ENCODE data around the gene PDPK1.
"Not testable (repeated sequence)": the region's sequence is repeated elsewhere in the genome, so short reads cannot be mapped to it uniquely, and the experiment has no call there.

PDPK1 gene

GRCh38 chr16:2587891-2588565 is 50.2 kb downstream of the PDPK1 start:
- no peak for DNase-seq (ENCODE audit: low read depth)

- no peak for DNase-seq (ENCODE audit: low read depth)
Measured at GRCh38 chr16:2591476-2592240, 53.8 kb downstream of the PDPK1 start.

DNA sequence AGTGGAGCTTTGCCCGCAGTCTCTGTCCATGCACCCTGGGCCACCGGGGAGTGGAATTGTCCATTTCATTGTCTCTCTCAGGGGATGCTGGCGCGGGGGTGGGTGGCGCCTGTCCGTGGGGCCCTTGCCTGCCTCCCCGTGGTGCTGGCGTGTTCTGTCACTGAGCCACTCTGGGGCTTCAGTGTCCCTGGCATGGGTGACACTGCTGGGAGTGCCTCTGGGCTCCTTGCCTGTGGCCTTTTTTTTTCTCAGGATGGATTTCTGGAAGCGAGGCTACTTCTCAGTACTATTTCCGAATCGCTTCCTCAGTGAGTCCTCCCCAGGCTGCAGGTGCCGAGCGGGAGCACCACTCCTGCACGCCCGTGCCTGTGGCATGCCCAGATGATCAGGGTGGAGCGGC is 55.0 kb downstream of the PDPK1 start:
- DNase-seq (ENCODE audit: low read depth): no peak

DNA sequence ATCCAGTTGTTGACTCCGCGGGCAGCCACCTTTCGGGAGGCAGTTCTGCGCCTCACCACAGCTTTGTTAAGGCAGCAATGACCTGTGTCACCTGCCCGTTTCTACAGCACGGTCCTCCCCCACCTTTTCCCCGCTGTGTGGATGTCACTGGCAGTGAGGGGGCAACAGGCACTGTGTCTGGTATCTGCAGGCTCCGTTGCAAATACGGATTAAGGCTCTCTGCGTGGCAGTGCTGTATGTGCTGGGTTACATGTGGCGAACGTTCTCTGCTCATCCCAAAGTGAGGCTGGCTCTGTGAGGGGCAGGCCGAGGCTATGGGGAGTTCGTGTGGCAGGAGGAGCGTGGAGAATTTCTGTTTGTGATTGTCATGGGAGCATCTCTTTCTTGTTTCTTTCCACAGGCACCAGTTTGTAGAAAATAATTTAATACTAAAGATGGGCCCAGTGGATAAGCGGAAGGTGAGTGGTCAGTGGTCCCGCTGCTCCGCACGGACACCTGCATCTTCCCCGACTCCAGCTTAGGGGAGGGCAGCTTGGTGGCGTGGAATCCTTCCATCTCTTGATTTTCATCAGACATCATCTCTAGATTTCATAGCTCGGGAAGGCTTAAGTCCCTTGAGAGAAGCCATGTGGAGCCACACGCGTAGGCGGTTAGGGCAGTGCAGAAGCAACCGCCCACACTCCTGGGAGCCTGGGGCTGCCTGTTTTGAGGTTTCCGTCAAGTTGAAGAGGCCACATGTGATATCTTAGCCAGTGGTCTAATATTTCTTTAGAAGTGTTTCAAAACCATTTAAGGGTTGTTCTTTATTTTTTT is 57.8 kb downstream of the PDPK1 start:
- DNase-seq (ENCODE audit: low read depth): no peak

DNA sequence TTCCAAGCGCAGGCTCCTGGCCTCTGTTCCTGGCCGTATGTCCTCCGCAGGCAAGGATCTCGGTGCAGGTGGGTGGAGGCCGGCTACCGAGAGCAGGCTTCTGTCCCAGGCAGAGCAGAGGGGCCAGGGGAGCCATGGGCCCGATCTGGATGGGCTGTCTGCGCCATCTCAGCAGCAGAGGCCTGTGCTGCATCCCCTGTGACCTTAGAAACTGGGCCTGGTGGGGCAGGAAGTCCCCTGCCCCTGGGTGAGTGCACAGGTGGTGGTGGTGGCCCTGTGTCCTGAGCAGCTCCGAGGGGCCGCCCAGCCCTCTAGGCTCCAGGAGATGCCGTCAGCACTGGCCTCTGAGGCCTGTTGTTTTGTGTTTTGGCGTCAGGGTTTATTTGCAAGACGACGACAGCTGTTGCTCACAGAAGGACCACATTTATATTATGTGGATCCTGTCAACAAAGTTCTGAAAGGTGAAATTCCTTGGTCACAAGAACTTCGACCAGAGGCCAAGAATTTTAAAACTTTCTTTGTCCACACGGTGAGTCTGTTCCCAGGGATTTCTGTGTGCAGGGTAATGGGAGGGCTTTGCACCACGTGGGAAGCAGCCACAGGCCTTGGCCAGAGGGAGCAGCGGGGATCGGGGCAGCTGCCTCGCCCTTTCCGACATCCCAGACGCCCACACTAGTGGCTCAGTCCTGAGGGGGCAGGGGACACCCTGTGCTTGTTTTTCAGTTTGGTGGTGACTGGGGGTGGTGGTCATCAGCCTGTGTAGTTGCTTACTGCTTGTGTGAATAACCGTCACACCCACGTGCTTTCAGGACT is 59.1 kb downstream of the PDPK1 start:
- DNase-seq (ENCODE audit: low read depth): no peak

GRCh38 chr16:2597560-2597902 is 59.7 kb downstream of the PDPK1 start:
- DNase-seq (ENCODE audit: low read depth): no peak

DNA sequence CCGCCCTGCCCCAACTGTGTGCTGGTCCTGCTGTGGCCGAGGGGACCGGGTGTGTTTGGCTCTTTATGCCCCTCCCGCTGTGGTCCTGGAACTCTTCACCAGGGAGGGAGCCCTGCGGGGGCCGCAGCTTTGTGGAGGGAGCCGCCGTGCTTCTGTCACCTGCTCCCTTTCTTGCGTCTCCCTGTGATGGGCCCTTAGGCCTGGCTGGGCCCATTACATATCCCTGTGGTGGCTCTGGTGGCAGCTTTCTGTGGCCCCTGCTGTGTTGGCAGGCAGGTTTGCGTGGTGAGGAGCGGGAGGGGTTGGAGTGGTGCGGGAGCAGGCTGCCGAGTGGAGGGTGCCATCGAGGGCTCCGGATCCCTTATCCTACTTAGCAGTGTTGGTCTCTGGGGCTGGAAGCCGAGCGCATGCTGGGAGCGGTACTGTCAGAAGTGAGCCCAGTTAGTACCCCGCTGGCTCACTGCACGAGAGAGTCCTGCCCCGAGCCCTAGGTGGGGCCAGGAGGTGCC is 60.4 kb downstream of the PDPK1 start:
- no peak for DNase-seq (ENCODE audit: low read depth)

DNA sequence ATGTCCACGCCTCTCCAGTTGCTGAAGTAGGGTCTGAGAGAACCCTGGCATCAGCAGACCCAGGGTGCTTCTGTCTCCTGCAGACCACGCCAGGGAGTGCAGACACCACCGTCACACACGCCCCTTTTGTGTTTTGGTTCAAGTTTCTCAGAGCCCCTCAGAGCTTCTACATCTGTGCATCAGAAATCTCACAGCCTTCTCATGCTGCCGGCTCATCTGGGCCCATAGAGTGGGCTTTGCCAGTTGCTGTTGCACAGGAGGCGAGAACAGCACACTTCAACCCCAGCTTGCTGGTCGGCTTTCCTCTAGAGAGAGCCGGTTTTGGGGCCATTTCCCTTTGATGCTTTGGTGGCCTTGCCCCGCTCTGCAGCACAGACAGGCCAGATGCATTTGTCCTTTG is 60.9 kb downstream of the PDPK1 start:
- DNase-seq (ENCODE audit: low read depth): no peak

GRCh38 chr16:2599165-2599564 is 61.3 kb downstream of the PDPK1 start:
- not testable (repeated sequence) for DNase-seq (ENCODE audit: low read depth)

GRCh38 chr16:2599785-2600184 is 62.0 kb downstream of the PDPK1 start:
- not testable (repeated sequence) for DNase-seq (ENCODE audit: low read depth)

GRCh38 chr16:2601301-2602025 is 63.6 kb downstream of the PDPK1 start:
- DNase-seq (ENCODE audit: low read depth): not testable (repeated sequence)

GRCh38 chr16:2602175-2602574 is 64.4 kb downstream of the PDPK1 start:
- not testable (repeated sequence) for DNase-seq (ENCODE audit: low read depth)

- peak; percentile 76 for DNase-seq (ENCODE audit: low read depth)
Measured at GRCh38 chr16:2603165-2604015, 65.6 kb downstream of the PDPK1 start.

- not testable (repeated sequence) for DNase-seq (ENCODE audit: low read depth)
Measured at GRCh38 chr16:2604016-2604369, 66.2 kb downstream of the PDPK1 start.

- DNase-seq (ENCODE audit: low read depth): not testable (repeated sequence)
Measured at GRCh38 chr16:2606820-2607219, 69.0 kb downstream of the PDPK1 start.

DNA sequence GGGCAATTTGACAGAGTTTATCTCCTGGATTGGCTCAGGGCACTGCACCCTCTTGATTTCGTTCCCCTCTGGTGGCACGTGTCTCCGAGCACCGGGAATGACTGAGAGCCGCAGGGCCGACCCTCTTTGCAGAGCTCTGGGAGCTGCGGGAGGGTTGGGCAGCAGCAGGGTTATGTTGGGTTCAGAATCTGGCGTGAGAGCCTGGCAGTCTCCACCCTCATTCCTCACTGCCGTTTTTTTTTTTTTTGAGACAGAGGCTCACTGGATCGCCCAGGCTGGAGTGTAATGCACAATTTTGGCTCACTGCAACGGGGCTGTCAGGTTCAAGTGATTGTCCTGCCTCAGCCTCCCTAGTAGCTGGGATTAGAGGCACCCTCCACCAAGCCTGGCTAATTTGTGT is 71.5 kb downstream of the PDPK1 start:
- not testable (repeated sequence) for DNase-seq (ENCODE audit: low read depth)

DNA sequence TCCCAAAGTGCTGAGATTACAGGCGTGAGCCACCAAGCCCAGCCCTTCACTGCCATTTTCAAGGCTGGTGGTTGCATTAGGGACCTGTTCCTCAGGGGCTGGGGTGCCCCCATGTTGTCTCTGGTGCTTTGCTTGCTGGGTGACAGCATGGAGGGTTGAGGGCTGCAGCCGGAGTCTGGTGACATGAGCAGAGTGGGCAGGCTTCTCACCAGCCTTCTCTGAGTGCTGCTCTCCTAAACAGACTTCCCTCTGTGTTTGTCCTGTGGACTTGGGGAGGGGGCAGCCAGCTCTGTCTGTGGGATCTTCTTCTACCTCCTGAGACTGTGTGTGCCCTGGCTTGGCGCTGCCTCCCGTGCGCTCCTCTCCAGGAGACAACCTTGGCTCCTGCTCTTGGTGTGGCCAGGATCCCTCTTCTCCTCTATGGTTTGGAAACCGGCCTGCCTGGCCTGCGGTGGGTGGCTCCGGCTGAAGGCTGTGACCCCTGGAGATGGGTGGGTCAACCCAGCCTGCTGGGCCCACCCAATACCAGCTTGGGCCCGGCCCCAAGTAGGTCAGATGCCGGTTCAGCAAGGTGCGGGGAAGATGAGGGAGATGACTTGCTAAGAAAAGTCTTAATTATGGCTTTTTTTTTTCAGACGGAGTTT is 72.1 kb downstream of the PDPK1 start:
- no peak for DNase-seq (ENCODE audit: low read depth)

DNA sequence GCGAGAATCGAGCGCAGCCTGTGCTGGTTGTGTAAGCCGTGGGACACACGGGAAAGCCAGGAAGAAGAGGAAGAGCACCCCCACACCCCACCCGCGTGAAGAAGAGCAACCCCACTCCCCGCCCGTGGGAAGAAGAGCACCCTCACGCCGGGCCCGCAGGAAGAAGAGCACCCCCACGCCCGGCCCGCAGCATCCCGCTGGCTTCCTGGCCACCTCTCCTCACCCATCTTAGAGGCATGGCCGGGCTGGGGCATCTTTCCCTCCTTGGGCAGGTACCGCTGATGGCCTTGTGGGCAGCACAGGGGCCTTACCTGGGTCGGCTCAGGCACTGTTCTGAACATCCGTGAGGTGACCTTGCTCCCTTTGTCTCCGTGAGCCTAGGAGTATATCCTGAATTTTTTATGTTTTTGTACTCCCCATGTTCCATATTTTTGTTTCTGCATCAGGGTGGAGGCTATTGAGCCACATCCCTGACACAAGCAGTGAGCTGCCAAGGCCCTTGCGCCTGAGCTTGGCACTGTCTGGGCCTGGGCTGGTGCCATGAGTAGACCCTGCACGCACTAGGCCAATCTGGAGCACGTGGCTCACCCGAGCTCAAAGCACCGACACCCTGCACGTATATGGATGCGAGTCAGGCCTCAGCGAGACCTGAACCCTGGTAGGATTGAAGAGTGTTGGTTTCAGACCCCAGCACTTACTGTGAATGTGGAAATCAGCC is 73.1 kb downstream of the PDPK1 start:
- no peak for DNase-seq (ENCODE audit: low read depth)

- no peak for DNase-seq (ENCODE audit: low read depth)
Measured at GRCh38 chr16:2611499-2611862, 73.7 kb downstream of the PDPK1 start.

Data from CMK (cell line).